DOHH2 (cell line): ENCODE results near the gene MAP3K5.

ENCODE experiments used
- EZH2phosphoT487 ChIP-seq: fragments of 200-600 bp; sonication (generic); IDR thresholded peaks from 2 replicates; pipeline ENCODE4 v1.6.1; 2017; ENCODE audit warnings: borderline replicate concordance, mild to moderate bottlenecking, antibody characterized with exemption, low read length, moderate library complexity, mixed read lengths
- TF ChIP-seq, protein P1 (sequence below): fragments of 200-600 bp; sonication (generic); IDR thresholded peaks from one replicate; pipeline ENCODE4 v1.5.1; 2014; ENCODE audit warnings: antibody characterized with exemption, mild to moderate bottlenecking, low read depth, low read length; ENCODE audit not compliant: poor library complexity, severe bottlenecking

DNA sequence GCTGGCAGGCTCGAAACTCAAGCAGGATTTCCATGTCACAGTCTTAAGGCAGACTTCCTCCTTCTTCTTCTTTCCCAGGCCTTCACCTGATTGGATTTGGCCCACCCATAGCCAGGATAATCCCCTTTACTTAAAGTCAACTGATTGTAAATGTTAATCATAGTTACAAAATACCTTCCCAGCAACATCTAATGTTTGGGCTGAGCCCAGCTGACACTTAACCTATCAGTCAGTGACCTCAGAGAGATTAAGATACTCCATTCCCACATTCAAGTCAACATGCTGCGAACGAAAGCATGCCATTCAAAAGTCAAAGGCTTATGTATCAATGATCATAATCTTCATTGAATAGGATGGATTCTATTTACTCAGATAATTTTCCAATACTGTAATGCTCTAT is 258.0 kb downstream of the MAP3K5 start:
- TF ChIP-seq, protein P1, sequence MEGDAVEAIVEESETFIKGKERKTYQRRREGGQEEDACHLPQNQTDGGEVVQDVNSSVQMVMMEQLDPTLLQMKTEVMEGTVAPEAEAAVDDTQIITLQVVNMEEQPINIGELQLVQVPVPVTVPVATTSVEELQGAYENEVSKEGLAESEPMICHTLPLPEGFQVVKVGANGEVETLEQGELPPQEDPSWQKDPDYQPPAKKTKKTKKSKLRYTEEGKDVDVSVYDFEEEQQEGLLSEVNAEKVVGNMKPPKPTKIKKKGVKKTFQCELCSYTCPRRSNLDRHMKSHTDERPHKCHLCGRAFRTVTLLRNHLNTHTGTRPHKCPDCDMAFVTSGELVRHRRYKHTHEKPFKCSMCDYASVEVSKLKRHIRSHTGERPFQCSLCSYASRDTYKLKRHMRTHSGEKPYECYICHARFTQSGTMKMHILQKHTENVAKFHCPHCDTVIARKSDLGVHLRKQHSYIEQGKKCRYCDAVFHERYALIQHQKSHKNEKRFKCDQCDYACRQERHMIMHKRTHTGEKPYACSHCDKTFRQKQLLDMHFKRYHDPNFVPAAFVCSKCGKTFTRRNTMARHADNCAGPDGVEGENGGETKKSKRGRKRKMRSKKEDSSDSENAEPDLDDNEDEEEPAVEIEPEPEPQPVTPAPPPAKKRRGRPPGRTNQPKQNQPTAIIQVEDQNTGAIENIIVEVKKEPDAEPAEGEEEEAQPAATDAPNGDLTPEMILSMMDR: no peak
- no peak for TF ChIP-seq EZH2phosphoT487
